ENCODE data around the gene PPIF. TPM values are rescaled to one million over a fixed set of nuclear protein-coding genes. Genes with fewer than 3 reads are reported as not detected.

Gene PPIF
- total RNA-seq, 1 experiment from 2014 or later: 133 TPM

- Mint-ChIP-seq H3K27me3 (ENCODE audit: insufficient read depth, unreplicated experiment) (no peaks in the 10 kb centered on the region), H3K36me3 (ENCODE audit: insufficient read depth, unreplicated experiment) (peaks cover 46% of the 10 kb centered on the region), H3K9me3 (ENCODE audit: unreplicated experiment) (no peaks in the 10 kb centered on the region), H3K4me1 (ENCODE audit: low read depth, unreplicated experiment) (no peaks in the 10 kb centered on the region), H3K4me3 (ENCODE audit: unreplicated experiment) (no peak overlapping the region), H3K27ac (ENCODE audit: unreplicated experiment) (peak overlapping the region; percentile 16)
- CTCF ChIA-PET: no interaction called here
- BruUV-seq (replicated peaks): no TSS peak
- no peak for DNase-seq
- Histone ChIP-seq H3K27me3 (replicated peaks; ENCODE audit: control insufficient read depth, insufficient read depth, low read length) (no peaks in the 10 kb centered on the region), H3K9me3 (no peaks in the 10 kb centered on the region), H3K4me1 (no peaks in the 10 kb centered on the region), H3K36me3 (ENCODE audit: control insufficient read depth, insufficient read depth, low read length) (peaks cover 4% of the 10 kb centered on the region), H3K4me3 (ENCODE audit: low read depth, low read length) (no peak overlapping the region)
- POLR2A ChIA-PET: no interaction called here
- TF ChIP-seq CTCF (IDR thresholded peaks at IDR 0.05; ENCODE audit: insufficient read depth in 1 of 2, low read depth in 1 of 2, low read length in 1 of 2, severe bottlenecking in 1 of 2, unreplicated experiment in 1 of 2): no peak
- intact Hi-C loops (cut with micrococcal nuclease; ENCODE audit: unreplicated experiment): no loop called here
These were observed 30.4 kb upstream of the PPIF start for GRCh38 chr10:79316671-79317431.

GRCh38 chr10:79318369-79318768, 28.9 kb upstream of the PPIF start:
- intact Hi-C loops (cut with micrococcal nuclease; ENCODE audit: unreplicated experiment): no loop called here
- TF ChIP-seq CTCF (IDR thresholded peaks at IDR 0.05; ENCODE audit: insufficient read depth in 1 of 2, low read depth in 1 of 2, low read length in 1 of 2, severe bottlenecking in 1 of 2, unreplicated experiment in 1 of 2): no peak
- Mint-ChIP-seq H3K4me1 (ENCODE audit: low read depth, unreplicated experiment) (no peaks in the 10 kb centered on the region), H3K9me3 (ENCODE audit: unreplicated experiment) (no peaks in the 10 kb centered on the region), H3K27ac (ENCODE audit: unreplicated experiment) (no peak overlapping the region), H3K4me3 (ENCODE audit: unreplicated experiment) (no peak overlapping the region), H3K27me3 (ENCODE audit: insufficient read depth, unreplicated experiment) (no peaks in the 10 kb centered on the region), H3K36me3 (ENCODE audit: insufficient read depth, unreplicated experiment) (peaks cover 32% of the 10 kb centered on the region)
- Histone ChIP-seq H3K36me3 (ENCODE audit: control insufficient read depth, insufficient read depth, low read length) (peaks cover 4% of the 10 kb centered on the region), H3K9me3 (no peaks in the 10 kb centered on the region), H3K27me3 (replicated peaks; ENCODE audit: control insufficient read depth, insufficient read depth, low read length) (no peaks in the 10 kb centered on the region), H3K4me1 (no peaks in the 10 kb centered on the region), H3K4me3 (ENCODE audit: low read depth, low read length) (no peak overlapping the region)
- no TSS peak for BruUV-seq (replicated peaks)
- DNase-seq: no peak
- ChIA-PET POLR2A (no interaction called here), CTCF (interaction anchor here (0.6 kb wide), 1 partner anchor 36 kb away, joined by 3 read pairs; no protein-coding TSS in a partner anchor)

DNA sequence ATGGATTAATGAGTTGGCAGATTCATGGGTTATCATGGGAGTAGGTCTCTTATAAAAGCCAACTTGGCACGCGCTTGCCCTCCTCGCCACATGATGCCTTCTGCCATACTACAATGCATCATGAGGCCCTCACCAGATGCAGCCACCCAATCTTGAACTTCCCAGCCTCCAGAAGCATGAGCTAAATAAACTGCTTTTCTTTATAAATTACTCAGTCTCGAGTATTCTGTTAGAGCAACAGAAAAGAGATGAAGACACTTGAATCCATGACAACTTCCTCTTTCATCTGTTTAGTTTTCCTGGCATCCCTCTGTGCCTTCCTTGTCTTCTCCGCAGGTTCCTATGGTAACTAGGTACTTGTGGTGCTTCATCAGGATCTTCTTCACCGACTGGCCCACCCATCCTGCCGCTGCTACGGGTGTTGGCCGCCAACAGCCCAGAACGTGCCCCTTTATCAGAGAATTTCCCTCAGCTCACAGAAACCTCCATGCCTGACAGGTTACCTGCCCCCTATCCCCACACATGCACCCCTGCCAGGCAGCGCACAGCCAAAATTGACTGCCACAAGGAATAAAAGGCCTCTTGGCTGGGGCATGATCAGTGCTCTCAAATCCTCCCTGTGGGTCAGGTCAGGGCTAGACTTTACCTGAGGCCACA, 28.0 kb upstream of the PPIF start:
- no TSS peak for BruUV-seq (replicated peaks)
- Histone ChIP-seq H3K36me3 (ENCODE audit: control insufficient read depth, insufficient read depth, low read length) (no peaks in the 10 kb centered on the region), H3K27me3 (replicated peaks; ENCODE audit: control insufficient read depth, insufficient read depth, low read length) (no peaks in the 10 kb centered on the region), H3K4me3 (ENCODE audit: low read depth, low read length) (no peak overlapping the region), H3K4me1 (no peaks in the 10 kb centered on the region), H3K9me3 (no peaks in the 10 kb centered on the region)
- Mint-ChIP-seq H3K4me1 (ENCODE audit: low read depth, unreplicated experiment) (no peaks in the 10 kb centered on the region), H3K27ac (ENCODE audit: unreplicated experiment) (no peak overlapping the region), H3K36me3 (ENCODE audit: insufficient read depth, unreplicated experiment) (peaks cover 25% of the 10 kb centered on the region), H3K9me3 (ENCODE audit: unreplicated experiment) (no peaks in the 10 kb centered on the region), H3K27me3 (ENCODE audit: insufficient read depth, unreplicated experiment) (no peaks in the 10 kb centered on the region), H3K4me3 (ENCODE audit: unreplicated experiment) (no peak overlapping the region)
- POLR2A ChIA-PET: no interaction called here
- intact Hi-C loops (cut with micrococcal nuclease; ENCODE audit: unreplicated experiment): no loop called here
- no peak for DNase-seq
- CTCF ChIA-PET: no interaction called here
- no peak for TF ChIP-seq CTCF (IDR thresholded peaks at IDR 0.05; ENCODE audit: insufficient read depth in 1 of 2, low read depth in 1 of 2, low read length in 1 of 2, severe bottlenecking in 1 of 2, unreplicated experiment in 1 of 2)
